Mucosa of descending colon (tissue), 3 donors: Measurements from ENCODE around the gene CMC1. TPM values are rescaled to one million over a fixed set of nuclear protein-coding genes. Genes with fewer than 3 reads are reported as not detected.
A peak's percentile ranks its signal among the peaks of the same experiment; 100 is the strongest.

Experiments used
- ATAC-seq: fragments of 200-7000 bp; cut with Tn5 transposase; one replicate; pipeline ENCODE4 v1.9.1; 2020; ENCODE audit warnings: mild to moderate bottlenecking, moderate library complexity
- DNase-seq, 3 donors: peaks; one replicate each; pipeline ENCODE4 v3.0.0-alpha.2; 2020
- H3K36me3 ChIP-seq: fragments of 200-600 bp; one replicate; pipeline ENCODE4 v1.8.0; 2021; ENCODE audit warnings: low read depth, mild to moderate bottlenecking
- H3K4me1 ChIP-seq: fragments of 200-600 bp; one replicate; pipeline ENCODE4 v1.8.0; 2021; ENCODE audit warnings: low read depth, mild to moderate bottlenecking
- H3K4me3 ChIP-seq: fragments of 200-600 bp; one replicate; pipeline ENCODE4 v1.8.0; 2021; ENCODE audit warnings: mild to moderate bottlenecking
- H3K9me3 ChIP-seq: fragments of 200-600 bp; one replicate; pipeline ENCODE4 v1.8.0; 2021; ENCODE audit warnings: mild to moderate bottlenecking
- CTCF ChIP-seq: fragments of 200-600 bp; IDR thresholded peaks from one replicate; pipeline ENCODE4 v1.8.0; 2022; ENCODE audit warnings: antibody characterized with exemption, mild to moderate bottlenecking
- intact Hi-C, 2 donors: fragments of 100-400 bp; cut with DNase I in 1 of 2; cut with micrococcal nuclease in 1 of 2; formaldehyde crosslinking; loops; one replicate each; pipeline versions ENCODE4 v1.11.0 to v1.11.1; 2022; cut with DNase I, micrococcal nuclease
- total RNA-seq, 3 donors: library from RNA; stranded (reverse); fragmentation: NEBNext Ultra II Directional in 2 of 3; extraction: Animal tissue kit (Norgen Biotek cat#: 25700) in 2 of 3; gene quantifications; one replicate each; pipeline versions ENCODE4 v1.2.1 to v1.2.4, GENCODE V29; 2021 to 2023
- donor health status: DM: no; HTN: no; CAD: no; lungs with moderate emphysema.
- donor health status: DM: no; HTN: no; CAD: no.
- donor health status: DM: no; HTN: yes; CAD: no.

CMC1 gene
- total RNA-seq, 3 donors from 2014 or later = 23.3 to 34.9 (median 31.1) TPM

GRCh38 chr3:28349469-28350000 lies 108.1 kb downstream of the CMC1 start:
- intact Hi-C loops = no loop called here
- Histone ChIP-seq H3K36me3 (no peaks in the 10 kb centered on the region), H3K4me1 (peaks cover 25% of the 10 kb centered on the region), H3K4me3 (peak overlapping the region; percentile 91), H3K9me3 (peaks cover 6% of the 10 kb centered on the region)
- peak; percentile 4 for ATAC-seq
- TF ChIP-seq CTCF = no peak
- no peak for DNase-seq

Other genes with a start within 250 kb of the CMC1 start
- 1 to 10 TPM in 1 of 3 donors, under 1 TPM in 2; 0.55 to 1.7 (median 0.90) TPM for gene ZCWPW2, start 107.1 kb downstream of the CMC1 start, total RNA-seq
- 10 to 100 TPM; 50.4 to 61.6 (median 55.3) TPM for gene AZI2, start 107.2 kb downstream of the CMC1 start, total RNA-seq